Adrenal gland (tissue), 12 donors: ENCODE results near the gene TRAPPC2L. TPM values are rescaled to one million over a fixed set of nuclear protein-coding genes. Genes with fewer than 3 reads are reported as not detected.
"Not testable (repeated sequence)": the region's sequence is repeated elsewhere in the genome, so short reads cannot be mapped to it uniquely, and the experiment has no call there.

Source experiments
- DNase-seq, 7 donors: peaks; one replicate each; pipeline ENCODE4 v3.0.0-alpha.2; 2019 to 2020
- H3K27ac ChIP-seq, 5 donors: fragments of 200-600 bp; sonication (generic) in 4 of 5; 1 replicate in 3 of 5; 2 replicates in 2 of 5; pipeline versions ENCODE4 v1.5.1 to v1.8.0; 2016 to 2020; ENCODE audit warnings: mild to moderate bottlenecking in 1 of 5
- H3K27me3 ChIP-seq: fragments of 200-600 bp; 2 replicates; pipeline ENCODE4 v1.8.0; 2021
- H3K36me3 ChIP-seq, 2 donors: fragments of 200-600 bp; replicated peaks in 1 of 2; 1 replicate in 1 of 2; 2 replicates in 1 of 2; pipeline versions ENCODE4 v1.5.1 to v1.8.0; 2018 to 2022
- H3K4me1 ChIP-seq, 2 donors: fragments of 200-600 bp; replicated peaks in 1 of 2; 1 replicate in 1 of 2; 2 replicates in 1 of 2; pipeline versions ENCODE4 v1.5.1 to v1.8.0; 2018 to 2021
- H3K4me3 ChIP-seq, 4 donors: fragments of 200-600 bp; sonication (generic) in 3 of 4; one replicate each; pipeline ENCODE4 v1.5.1; 2016 to 2018
- H3K9me3 ChIP-seq, 3 donors: fragments of 200-600 bp; sonication (generic) in 1 of 3; replicated peaks in 1 of 3; 1 replicate in 2 of 3; 2 replicates in 1 of 3; pipeline versions ENCODE4 v1.5.1 to v1.8.0; 2016 to 2021
- POLR2A ChIP-seq, 2 donors: fragments of 450-650 bp; IDR thresholded peaks; one replicate each; pipeline ENCODE4 v1.6.1; 2017; ENCODE audit warnings: antibody characterized with exemption in 2 of 2, mild to moderate bottlenecking in 2 of 2, moderate library complexity in 1 of 2
- WGBS, 4 donors: extraction: QIAGEN DNeasy Blood & Tissue Kit in 2 of 4; methylation state at CpG; one replicate each; pipeline versions ENCODE4 v1.1.5 to v1.1.7; 2013 to 2017; 5-methylcytosine and 5-hydroxymethylcytosine counted together
- intact Hi-C, 2 donors: fragments of 100-400 bp; cut with DNase I; formaldehyde crosslinking; loops; one replicate each; pipeline versions ENCODE4 v1.14.1 to v1.15.0; 2022 to 2023
- polyA plus RNA-seq, 3 donors: library from polyadenylated mRNA; stranded (reverse); fragments of 200-250 nt in 2 of 3; fragments of 350-450 nt in 1 of 3; fragmentation: Illumina TruSeq in 1 of 3; extraction: RNeasy Lipid Tissue Mini Kit (QIAGEN cat#74804) in 1 of 3; gene quantifications; one replicate each; pipeline ENCODE4 v1.2.3, GENCODE V29; 2013 to 2014
- total RNA-seq, 9 donors: library from RNA; depleted of rRNA in 4 of 9; stranded (reverse); fragments of >200 nt in 4 of 9; fragments of 120-200 nt in 1 of 9; fragmentation: NEBNext Ultra II Directional in 1 of 9; extraction: Animal tissue kit (Norgen Biotek cat#: 25700) in 1 of 9; gene quantifications; one replicate each; pipeline versions ENCODE4 v1.1.0 to v1.2.4, GENCODE V29; 2013 to 2023
- TF ChIP-seq, protein P1 (sequence below), 6 experiments: fragments of 450-650 bp in 4 of 6; fragments of 200-600 bp in 2 of 6; sonication (generic) in 1 of 6; IDR thresholded peaks; 1 replicate in 5 of 6; 2 replicates in 1 of 6; pipeline versions ENCODE4 v1.5.1 to v1.8.0; 2016 to 2021; ENCODE audit warnings: antibody characterized with exemption in 6 of 6, mild to moderate bottlenecking in 2 of 6, moderate library complexity in 1 of 6
- donor health status: healthy with polysubstance abuse.
- donor health status: Bipolar disorder and iron deficiency.
- donor health status: DM: yes; HTN: yes; CAD: no.
- donor health status: DM: no; HTN: no; CAD: no.
- donor health status: DM: no; HTN: no; CAD: no.
- donor health status: DM: yes; HTN: yes; CAD: no.

The TRAPPC2L gene
- total and polyA plus RNA-seq, 12 donors, result 56.7 to 279 (median 149) TPM

DNA sequence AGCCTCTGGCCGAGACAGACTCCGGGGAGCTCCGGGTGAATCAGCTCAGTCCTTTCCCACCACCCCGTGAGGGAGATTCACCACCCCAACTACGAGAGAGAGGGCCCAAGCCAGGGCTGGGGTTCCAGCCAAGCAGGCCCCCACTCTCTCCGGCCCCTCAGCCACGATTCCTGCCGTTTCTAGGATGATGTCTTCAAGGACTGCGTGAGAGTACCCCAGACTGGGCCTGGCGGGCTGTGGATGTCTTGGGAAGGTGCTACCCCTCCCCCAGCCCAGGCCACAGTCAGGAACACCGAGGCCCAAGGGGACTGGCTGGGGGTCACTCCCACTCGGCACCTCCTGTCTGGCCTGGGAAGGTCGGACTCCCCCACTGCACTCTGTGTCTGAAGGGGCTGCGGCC, 31.1 kb downstream of the TRAPPC2L start:
- TF ChIP-seq, protein P1, sequence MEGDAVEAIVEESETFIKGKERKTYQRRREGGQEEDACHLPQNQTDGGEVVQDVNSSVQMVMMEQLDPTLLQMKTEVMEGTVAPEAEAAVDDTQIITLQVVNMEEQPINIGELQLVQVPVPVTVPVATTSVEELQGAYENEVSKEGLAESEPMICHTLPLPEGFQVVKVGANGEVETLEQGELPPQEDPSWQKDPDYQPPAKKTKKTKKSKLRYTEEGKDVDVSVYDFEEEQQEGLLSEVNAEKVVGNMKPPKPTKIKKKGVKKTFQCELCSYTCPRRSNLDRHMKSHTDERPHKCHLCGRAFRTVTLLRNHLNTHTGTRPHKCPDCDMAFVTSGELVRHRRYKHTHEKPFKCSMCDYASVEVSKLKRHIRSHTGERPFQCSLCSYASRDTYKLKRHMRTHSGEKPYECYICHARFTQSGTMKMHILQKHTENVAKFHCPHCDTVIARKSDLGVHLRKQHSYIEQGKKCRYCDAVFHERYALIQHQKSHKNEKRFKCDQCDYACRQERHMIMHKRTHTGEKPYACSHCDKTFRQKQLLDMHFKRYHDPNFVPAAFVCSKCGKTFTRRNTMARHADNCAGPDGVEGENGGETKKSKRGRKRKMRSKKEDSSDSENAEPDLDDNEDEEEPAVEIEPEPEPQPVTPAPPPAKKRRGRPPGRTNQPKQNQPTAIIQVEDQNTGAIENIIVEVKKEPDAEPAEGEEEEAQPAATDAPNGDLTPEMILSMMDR (IDR thresholded peaks at IDR 0.05), result no peak
- no peak for TF ChIP-seq POLR2A (IDR thresholded peaks at IDR 0.05)
- Histone ChIP-seq H3K27me3 (no peaks in the 10 kb centered on the region), H3K9me3 (no peaks in the 10 kb centered on the region), H3K27ac (peak overlapping the region in 1 of 5 donors; percentile 58), H3K4me3 (no peak overlapping the region), H3K36me3 (no peaks in the 10 kb centered on the region), H3K4me1 (no peaks in the 10 kb centered on the region)
- 67 to 78% (median 72%) methylated on average over 8 to 14 of the region's 14 CpGs for WGBS, 4 donors
- intact Hi-C loops, result no loop called here
- DNase-seq, result no peak

DNA sequence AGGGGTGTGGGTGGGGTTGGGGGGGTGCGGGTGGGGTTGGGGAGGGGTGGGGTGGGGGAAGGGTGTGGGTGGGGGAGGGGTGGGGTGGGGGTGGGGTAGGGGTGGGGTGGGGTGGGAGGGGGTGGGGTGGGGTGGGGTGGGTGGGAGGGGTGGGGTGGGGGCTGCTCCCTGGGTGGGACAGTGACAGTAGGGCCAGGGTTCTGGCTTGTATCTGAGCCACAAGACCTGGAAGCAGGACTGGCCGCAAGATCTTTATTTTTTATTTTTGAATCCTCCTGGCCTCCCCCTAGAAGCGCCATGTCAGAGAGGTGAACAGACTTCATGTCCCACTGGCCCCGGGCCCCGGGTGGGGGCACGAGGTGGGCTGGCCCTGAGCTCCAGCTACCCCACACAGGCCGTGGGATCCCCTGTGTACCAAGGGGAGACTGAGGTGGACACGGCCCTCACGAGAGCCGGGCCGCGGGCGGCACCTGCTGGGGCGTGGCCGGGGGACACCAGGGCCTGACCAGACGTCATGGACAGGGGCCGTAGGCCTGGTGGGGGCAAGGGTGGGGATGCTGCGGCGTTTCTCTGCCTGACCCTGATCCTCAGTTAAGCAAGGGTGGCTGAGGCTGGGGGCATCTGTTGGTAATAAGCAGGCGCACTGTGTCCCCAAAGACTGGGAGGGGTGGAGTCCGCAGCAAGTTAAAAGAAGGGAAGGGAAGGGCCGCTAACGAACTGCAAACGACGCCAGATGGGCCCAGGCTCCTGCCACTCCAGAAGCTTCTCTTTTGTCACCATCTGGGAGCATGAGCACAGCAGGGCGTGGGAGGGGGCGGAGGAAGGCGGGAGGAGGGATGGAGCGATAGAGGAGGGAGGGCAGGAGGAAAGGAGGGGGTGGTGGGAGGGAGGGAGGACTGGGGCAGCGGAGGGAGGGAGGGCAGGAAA, 31.8 kb downstream of the TRAPPC2L start:
- no peak for TF ChIP-seq POLR2A (IDR thresholded peaks at IDR 0.05)
- TF ChIP-seq, protein P1 (IDR thresholded peaks at IDR 0.05), result no peak
- no peak overlapping the region for H3K4me3 ChIP-seq
- H3K27me3 ChIP-seq, result no peaks in the 10 kb centered on the region
- no peak overlapping the region for H3K27ac ChIP-seq
- no peaks in the 10 kb centered on the region for H3K36me3 ChIP-seq
- intact Hi-C loops, result no loop called here
- no peak for DNase-seq
- WGBS, 4 donors, result 82 to 89% (median 87%) methylated on average over 22 to 30 of the region's 30 CpGs
- H3K9me3 ChIP-seq, result no peaks in the 10 kb centered on the region
- no peaks in the 10 kb centered on the region for H3K4me1 ChIP-seq

DNA sequence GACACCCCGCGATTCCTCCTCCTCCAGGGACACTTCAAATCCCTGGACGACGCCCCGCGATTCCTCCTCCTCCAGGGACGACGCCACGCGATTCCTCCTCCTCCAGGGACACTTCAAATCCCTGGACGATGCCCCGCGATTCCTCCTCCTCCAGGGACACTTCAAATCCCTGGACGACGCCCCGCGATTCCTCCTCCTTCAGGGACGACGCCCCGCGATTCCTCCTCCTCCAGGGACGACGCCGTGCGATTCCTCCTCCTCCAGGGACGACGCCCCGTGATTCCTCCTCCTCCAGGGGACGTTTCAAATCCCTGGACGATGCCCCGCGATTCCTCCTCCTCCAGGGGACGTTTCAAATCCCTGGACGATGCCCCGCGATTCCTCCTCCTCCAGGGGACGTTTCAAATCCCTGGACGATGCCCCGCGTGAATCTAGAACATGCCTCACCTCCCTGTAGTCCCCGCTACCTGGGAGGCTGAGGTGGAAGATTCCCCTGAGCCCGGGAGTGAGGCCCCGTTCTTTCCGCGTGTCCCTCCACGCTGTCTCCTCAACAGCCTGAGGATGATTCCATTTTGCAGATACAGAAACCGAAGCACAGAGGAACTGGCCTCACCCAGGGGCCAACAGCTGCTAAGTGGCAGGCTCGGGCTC, 32.9 kb downstream of the TRAPPC2L start:
- H3K4me1 ChIP-seq, DNase-seq, H3K27ac ChIP-seq, intact Hi-C loops, H3K27me3 ChIP-seq, H3K9me3 ChIP-seq, H3K4me3 ChIP-seq, H3K36me3 ChIP-seq: not testable (repeated sequence)
- WGBS, 4 donors, result 93 to 98% (median 95%) methylated on average over 45 to 48 of the region's 48 CpGs

DNA sequence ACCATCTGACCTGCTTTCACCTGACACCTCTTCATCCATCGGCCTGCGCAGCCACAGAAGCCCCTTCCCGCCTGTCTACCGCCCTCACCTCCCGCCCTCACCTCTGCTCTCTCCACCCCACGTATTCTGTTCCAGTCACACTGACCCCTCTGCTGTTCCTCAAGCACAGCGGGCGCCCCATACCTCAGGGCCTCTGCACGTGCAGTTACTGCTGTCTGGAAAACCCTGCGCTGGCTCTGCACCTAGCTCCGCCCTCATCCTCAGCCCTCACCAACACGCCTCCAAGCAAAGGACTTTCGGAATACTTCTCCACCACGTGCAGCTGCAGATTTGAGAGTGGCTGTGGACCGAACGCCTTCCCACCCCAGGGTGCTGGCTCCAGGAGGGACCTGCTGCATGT, 34.2 kb downstream of the TRAPPC2L start:
- TF ChIP-seq, protein P1 (IDR thresholded peaks at IDR 0.05), result no peak
- TF ChIP-seq POLR2A (IDR thresholded peaks at IDR 0.05), result no peak
- WGBS, 4 donors, result 87 to 96% (median 94%) methylated on average over 15 to 16 of the region's 16 CpGs

More for the DNA sequence above, 34.2 kb downstream of the TRAPPC2L start:
- DNase-seq, result no peak
- H3K27me3 ChIP-seq, result no peaks in the 10 kb centered on the region
- no peaks in the 10 kb centered on the region for H3K36me3 ChIP-seq
- no peak overlapping the region for H3K4me3 ChIP-seq
- no peaks in the 10 kb centered on the region for H3K4me1 ChIP-seq
- no peaks in the 10 kb centered on the region for H3K9me3 ChIP-seq
- intact Hi-C loops, result no loop called here
- H3K27ac ChIP-seq, result no peak overlapping the region
